Measurements from ENCODE around the gene HNRNPC.

The HNRNPC gene

GRCh38 chr14:21236948-21237797 is 32.1 kb downstream of the HNRNPC start:
- Histone ChIP-seq H3K27ac (ENCODE audit: poor library complexity, severe bottlenecking) (no peak overlapping the region), H3K27me3 (ENCODE audit: insufficient read depth, poor library complexity, severe bottlenecking) (no peaks in the 10 kb centered on the region), H3K36me3 (ENCODE audit: low read depth) (peaks cover 100% of the 10 kb centered on the region), H3K9me3 (ENCODE audit: severe bottlenecking) (no peaks in the 10 kb centered on the region), H3K4me1 (ENCODE audit: insufficient read depth, poor library complexity, severe bottlenecking) (peaks cover 4% of the 10 kb centered on the region), H3K4me3 (ENCODE audit: severe bottlenecking) (no peak overlapping the region)
- no peak for DNase-seq (ENCODE audit: low spot score)
- no peak for TF ChIP-seq CTCF (IDR thresholded peaks at IDR 0.05; ENCODE audit: poor library complexity, severe bottlenecking)
- no peak for ATAC-seq (ENCODE audit: low read depth)

DNA sequence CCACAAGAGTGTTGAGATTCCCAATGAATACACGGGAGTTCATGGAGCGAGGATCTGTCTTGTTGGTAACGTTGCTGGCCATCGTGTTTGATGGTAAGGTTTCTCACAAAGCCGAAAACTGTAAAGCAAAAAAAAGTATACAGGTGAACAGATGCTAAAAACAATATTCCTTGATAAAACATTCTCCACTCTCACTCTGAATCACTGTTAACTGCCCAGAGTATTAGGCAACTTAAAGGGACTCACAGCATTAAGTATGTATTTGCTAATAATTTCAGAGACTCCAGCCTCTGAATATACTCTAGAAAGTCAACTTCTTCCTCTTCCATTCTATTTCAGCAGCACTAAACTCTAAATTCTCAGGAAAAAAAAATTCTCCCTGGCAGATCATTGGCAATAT is 35.1 kb downstream of the HNRNPC start:
- no peaks in the 10 kb centered on the region for H3K27me3 ChIP-seq (ENCODE audit: insufficient read depth, poor library complexity, severe bottlenecking)
- H3K4me1 ChIP-seq (ENCODE audit: insufficient read depth, poor library complexity, severe bottlenecking), result no peaks in the 10 kb centered on the region
- no peak overlapping the region for H3K27ac ChIP-seq (ENCODE audit: poor library complexity, severe bottlenecking)
- TF ChIP-seq CTCF (IDR thresholded peaks at IDR 0.05; ENCODE audit: poor library complexity, severe bottlenecking), result no peak
- DNase-seq (ENCODE audit: low spot score) (no peak), ATAC-seq (ENCODE audit: low read depth) (no peak)
- peaks cover 100% of the 10 kb centered on the region for H3K36me3 ChIP-seq (ENCODE audit: low read depth)
- no peaks in the 10 kb centered on the region for H3K9me3 ChIP-seq (ENCODE audit: severe bottlenecking)
- no peak overlapping the region for H3K4me3 ChIP-seq (ENCODE audit: severe bottlenecking)

GRCh38 chr14:21233457-21234076 is 35.7 kb downstream of the HNRNPC start:
- no peak for DNase-seq (ENCODE audit: low spot score)
- Histone ChIP-seq H3K27ac (ENCODE audit: poor library complexity, severe bottlenecking) (no peak overlapping the region), H3K9me3 (ENCODE audit: severe bottlenecking) (no peaks in the 10 kb centered on the region)

DNA sequence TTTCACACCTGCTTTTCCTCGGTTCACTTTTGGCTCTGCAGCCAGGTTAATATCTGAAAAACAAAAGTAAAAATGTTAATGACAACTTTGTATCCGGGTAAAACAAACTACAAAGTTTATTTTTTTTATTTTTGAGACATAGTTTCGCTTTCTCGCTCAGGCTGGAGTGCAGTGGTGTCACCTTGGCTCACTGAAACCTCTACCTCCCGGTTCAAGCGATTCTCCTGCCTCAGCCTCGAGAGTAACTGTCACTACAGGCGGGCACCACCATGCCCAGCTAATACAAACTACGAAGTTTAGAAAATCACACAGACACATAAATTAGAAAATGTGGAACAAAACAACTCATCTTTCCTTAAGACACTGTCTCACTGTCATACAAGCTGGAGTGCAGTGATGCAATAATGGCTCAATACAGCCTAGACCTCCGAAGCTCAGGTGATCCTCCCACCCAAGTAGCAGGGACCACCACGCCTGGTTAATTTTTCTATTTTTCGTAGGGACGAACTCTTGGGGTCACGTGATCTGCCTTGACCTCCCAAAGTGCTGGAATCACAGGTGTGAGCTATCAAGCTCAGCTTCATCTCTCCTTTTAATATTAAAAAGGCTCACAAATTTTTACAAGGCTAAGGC is 38.1 kb downstream of the HNRNPC start:
- Histone ChIP-seq H3K27me3 (ENCODE audit: insufficient read depth, poor library complexity, severe bottlenecking) (no peaks in the 10 kb centered on the region), H3K4me3 (ENCODE audit: severe bottlenecking) (no peak overlapping the region), H3K4me1 (ENCODE audit: insufficient read depth, poor library complexity, severe bottlenecking) (no peaks in the 10 kb centered on the region), H3K9me3 (ENCODE audit: severe bottlenecking) (no peaks in the 10 kb centered on the region), H3K27ac (ENCODE audit: poor library complexity, severe bottlenecking) (no peak overlapping the region), H3K36me3 (ENCODE audit: low read depth) (peaks cover 100% of the 10 kb centered on the region)
- ATAC-seq (ENCODE audit: low read depth), result no peak
- no peak for DNase-seq (ENCODE audit: low spot score)
- TF ChIP-seq CTCF (IDR thresholded peaks at IDR 0.05; ENCODE audit: poor library complexity, severe bottlenecking), result no peak

More at GRCh38 chr14:21233457-21234076, 35.7 kb downstream of the HNRNPC start:
- Histone ChIP-seq H3K36me3 (ENCODE audit: low read depth) (peaks cover 100% of the 10 kb centered on the region), H3K27me3 (ENCODE audit: insufficient read depth, poor library complexity, severe bottlenecking) (no peaks in the 10 kb centered on the region), H3K4me1 (ENCODE audit: insufficient read depth, poor library complexity, severe bottlenecking) (no peaks in the 10 kb centered on the region), H3K4me3 (ENCODE audit: severe bottlenecking) (no peak overlapping the region)
- 0 out of 3 replicates have a peak, but pooled peaks have one; percentile 33 for ATAC-seq (ENCODE audit: low read depth)
- peak; percentile 41 for TF ChIP-seq CTCF (IDR thresholded peaks at IDR 0.05; ENCODE audit: poor library complexity, severe bottlenecking)

Measured in RWPE2 (cell line).